ENCODE results near the gene ELMOD3.

The ELMOD3 gene

GRCh38 chr2:85394261-85394681 lies 39.7 kb downstream of the ELMOD3 start:
- TF ChIP-seq CTCF (IDR thresholded peaks at IDR 0.05; ENCODE audit: low read length) (no peak), EZH2phosphoT487 (IDR thresholded peaks at IDR 0.05; ENCODE audit: low read length) (no peak), EZH2 (optimal IDR thresholded peaks at IDR 0.05; ENCODE audit: low read depth, low read length) (no peak)

GRCh38 chr2:85394976-85395375 lies 40.4 kb downstream of the ELMOD3 start:
- H3K4me2 ChIP-seq (ENCODE audit: low read depth, low read length) = no peak overlapping the region
- H3K4me1 ChIP-seq (ENCODE audit: low read length) = peaks cover 16% of the 10 kb centered on the region
- no peak for DNase-seq
- H3K27ac ChIP-seq (ENCODE audit: low read length) = no peak overlapping the region
- H3F3A ChIP-seq (ENCODE audit: insufficient read depth, low read length) = peaks cover 13% of the 10 kb centered on the region; the same call in 1 of the 2 replicates
- H3K4me3 ChIP-seq (ENCODE audit: low read length) = no peak overlapping the region
- no peak for TF ChIP-seq CTCF (IDR thresholded peaks at IDR 0.05; ENCODE audit: low read length)
- TF ChIP-seq EZH2 (optimal IDR thresholded peaks at IDR 0.05; ENCODE audit: low read depth, low read length) = no peak
- TF ChIP-seq EZH2phosphoT487 (IDR thresholded peaks at IDR 0.05; ENCODE audit: low read length) = no peak
- no peaks in the 10 kb centered on the region for H3K36me3 ChIP-seq (replicated peaks; ENCODE audit: insufficient read depth, low read length)
- no peaks in the 10 kb centered on the region for H4K20me1 ChIP-seq (ENCODE audit: insufficient read depth, low read length)
- no peak overlapping the region for H2AFZ ChIP-seq (ENCODE audit: low read length)
- H3K9me2 ChIP-seq (replicated peaks; ENCODE audit: insufficient read depth, low read length) = no peaks in the 10 kb centered on the region
- H3K9ac ChIP-seq (ENCODE audit: low read length) = no peak overlapping the region
- no peaks in the 10 kb centered on the region for H3K9me3 ChIP-seq (replicated peaks; ENCODE audit: insufficient read depth, low read length)
- H3K79me2 ChIP-seq (ENCODE audit: low read length) = no peaks in the 10 kb centered on the region
- no peaks in the 10 kb centered on the region for H3K27me3 ChIP-seq (replicated peaks; ENCODE audit: insufficient read depth, low read length)

More at GRCh38 chr2:85394261-85394681, 39.7 kb downstream of the ELMOD3 start:
- Histone ChIP-seq H3K9ac (ENCODE audit: low read length) (no peak overlapping the region), H3K4me2 (ENCODE audit: low read depth, low read length) (no peak overlapping the region), H3K4me1 (ENCODE audit: low read length) (peaks cover 16% of the 10 kb centered on the region), H3K27ac (ENCODE audit: low read length) (no peak overlapping the region), H2AFZ (ENCODE audit: low read length) (no peak overlapping the region), H3K9me2 (replicated peaks; ENCODE audit: insufficient read depth, low read length) (no peaks in the 10 kb centered on the region), H4K20me1 (ENCODE audit: insufficient read depth, low read length) (no peaks in the 10 kb centered on the region), H3K4me3 (ENCODE audit: low read length) (no peak overlapping the region), H3F3A (ENCODE audit: insufficient read depth, low read length) (peaks cover 13% of the 10 kb centered on the region; the same call in 1 of the 2 replicates), H3K79me2 (ENCODE audit: low read length) (no peaks in the 10 kb centered on the region), H3K36me3 (replicated peaks; ENCODE audit: insufficient read depth, low read length) (no peaks in the 10 kb centered on the region), H3K9me3 (replicated peaks; ENCODE audit: insufficient read depth, low read length) (no peaks in the 10 kb centered on the region), H3K27me3 (replicated peaks; ENCODE audit: insufficient read depth, low read length) (no peaks in the 10 kb centered on the region)
- no peak for DNase-seq

- Histone ChIP-seq H3K4me1 (ENCODE audit: low read length) (peaks cover 16% of the 10 kb centered on the region), H3K36me3 (replicated peaks; ENCODE audit: insufficient read depth, low read length) (no peaks in the 10 kb centered on the region), H3K27me3 (replicated peaks; ENCODE audit: insufficient read depth, low read length) (no peaks in the 10 kb centered on the region), H3K4me3 (ENCODE audit: low read length) (no peak overlapping the region), H2AFZ (ENCODE audit: low read length) (no peak overlapping the region), H3F3A (ENCODE audit: insufficient read depth, low read length) (peaks cover 13% of the 10 kb centered on the region; the same call in 1 of the 2 replicates), H3K9me2 (replicated peaks; ENCODE audit: insufficient read depth, low read length) (no peaks in the 10 kb centered on the region), H3K4me2 (ENCODE audit: low read depth, low read length) (no peak overlapping the region), H3K27ac (ENCODE audit: low read length) (no peak overlapping the region), H4K20me1 (ENCODE audit: insufficient read depth, low read length) (no peaks in the 10 kb centered on the region), H3K9ac (ENCODE audit: low read length) (no peak overlapping the region), H3K79me2 (ENCODE audit: low read length) (no peaks in the 10 kb centered on the region), H3K9me3 (replicated peaks; ENCODE audit: insufficient read depth, low read length) (no peaks in the 10 kb centered on the region)
- DNase-seq = no peak
- TF ChIP-seq EZH2 (optimal IDR thresholded peaks at IDR 0.05; ENCODE audit: low read depth, low read length) (no peak), CTCF (IDR thresholded peaks at IDR 0.05; ENCODE audit: low read length) (no peak), EZH2phosphoT487 (IDR thresholded peaks at IDR 0.05; ENCODE audit: low read length) (no peak)
Observed at GRCh38 chr2:85395912-85396475, 41.4 kb downstream of the ELMOD3 start.
